Keratinocyte (primary cell): ENCODE data around the gene CDC42BPG. TPM values are rescaled to one million over a fixed set of nuclear protein-coding genes. Genes with fewer than 3 reads are reported as not detected.

Experiments
- DNase-seq: peaks from one replicate; pipeline ENCODE4 v3.0.0-alpha.2; 2011; ENCODE audit warnings: low read depth, missing footprints, low spot score
- FAIRE-seq: peaks from 2 replicates; lab custom pipeline; 2011; peaks lifted over from hg19 to GRCh38; lab: Jason Lieb, UNC
- H2AFZ ChIP-seq: 2 replicates; pipeline ENCODE4 v1.6.0; 2012; ENCODE audit warnings: low read length, control low read depth, inconsistent platforms; ENCODE audit not compliant: control insufficient read depth
- H3K27ac ChIP-seq: 2 replicates; pipeline ENCODE4 v1.5.1; 2011; ENCODE audit warnings: low read length; ENCODE audit not compliant: control insufficient read depth, insufficient read depth
- H3K27me3 ChIP-seq: 3 replicates; pipeline ENCODE4 v1.6.0; 2011; ENCODE audit warnings: low read length; ENCODE audit not compliant: control insufficient read depth, insufficient read depth; ENCODE audit errors: extremely low read depth
- H3K36me3 ChIP-seq, 2 experiments: 2 replicates in 1 of 2; 3 replicates in 1 of 2; pipeline ENCODE4 v1.5.1; 2011; ENCODE audit warnings: low read length in 2 of 2, mild to moderate bottlenecking in 1 of 2; ENCODE audit not compliant: control insufficient read depth in 2 of 2, insufficient read depth in 2 of 2; ENCODE audit errors: extremely low read depth in 1 of 2
- H3K4me1 ChIP-seq: 3 replicates; pipeline ENCODE4 v1.5.1; 2011; ENCODE audit warnings: low read length; ENCODE audit not compliant: control insufficient read depth, insufficient read depth; ENCODE audit errors: extremely low read depth
- H3K4me2 ChIP-seq: 3 replicates; pipeline ENCODE4 v1.6.0; 2011; ENCODE audit warnings: low read depth, low read length; ENCODE audit not compliant: control insufficient read depth, insufficient read depth; ENCODE audit errors: extremely low read depth
- H3K4me3 ChIP-seq, 3 experiments: fragments of 200-600 bp in 1 of 3; sonication (generic) in 1 of 3; 2 replicates in 2 of 3; 3 replicates in 1 of 3; pipeline ENCODE4 v1.5.1; 2011 to 2016; ENCODE audit warnings: low read length in 3 of 3, mild to moderate bottlenecking in 3 of 3, control low read depth in 2 of 3, inconsistent platforms in 1 of 3, low read depth in 1 of 3, mixed read lengths in 1 of 3, mixed run types in 1 of 3, moderate library complexity in 1 of 3; ENCODE audit not compliant: control insufficient read depth in 2 of 3, insufficient read depth in 2 of 3; ENCODE audit errors: extremely low read depth in 1 of 3
- H3K79me2 ChIP-seq: 2 replicates; pipeline ENCODE4 v1.6.0; 2012; ENCODE audit warnings: low read length; ENCODE audit not compliant: control insufficient read depth, insufficient read depth
- H3K9ac ChIP-seq: 3 replicates; pipeline ENCODE4 v1.6.0; 2011; ENCODE audit warnings: low read length; ENCODE audit not compliant: control insufficient read depth, insufficient read depth; ENCODE audit errors: extremely low read depth
- H3K9me1 ChIP-seq: 3 replicates; pipeline ENCODE4 v1.6.0; 2011; ENCODE audit warnings: low read length; ENCODE audit not compliant: control insufficient read depth, insufficient read depth; ENCODE audit errors: extremely low read depth
- H3K9me3 ChIP-seq: 2 replicates; pipeline ENCODE4 v1.5.1; 2012; ENCODE audit warnings: low read depth, low read length; ENCODE audit not compliant: control insufficient read depth
- H4K20me1 ChIP-seq: 3 replicates; pipeline ENCODE4 v1.6.0; 2011; ENCODE audit warnings: low read length; ENCODE audit not compliant: control insufficient read depth, insufficient read depth; ENCODE audit errors: extremely low read depth
- EZH2 ChIP-seq: IDR thresholded peaks from one replicate; pipeline ENCODE4 v1.6.1; 2012; ENCODE audit warnings: inconsistent platforms, mild to moderate bottlenecking, low read length, moderate library complexity
- dilution Hi-C: fragments of 300-500 bp; cut with MboI; formaldehyde crosslinking; loops from one replicate; pipeline ENCODE4 v1.7.0; 2020; ENCODE audit warnings: low sequenced_read_pairs; ENCODE audit not compliant: extremely low pct_ligation_motif_present
- polyA plus RNA-seq, 5 experiments: library from polyadenylated mRNA; depleted of rRNA in 3 of 5; stranded (reverse) in 3 of 5; stranded (forward) in 1 of 5; unstranded in 1 of 5; fragments of >200 nt; gene quantifications; 1 replicate in 1 of 5; 2 replicates in 3 of 5; 3 replicates in 1 of 5; pipeline versions ENCODE4 v1.2.1 to v1.2.3, GENCODE V29; 2011 to 2012; ENCODE audit warnings: missing spikeins in 2 of 5, low read depth in 1 of 5, low replicate concordance in 1 of 5
- TF ChIP-seq, protein P1 (sequence below), 3 experiments: IDR thresholded peaks in 1 of 3; conservative IDR thresholded peaks in 1 of 3; optimal IDR thresholded peaks in 1 of 3; 2 replicates in 2 of 3; 3 replicates in 1 of 3; pipeline versions ENCODE3 to v1.5.1; 2011; ENCODE audit warnings: low read length in 3 of 3, mild to moderate bottlenecking in 3 of 3, moderate library complexity in 2 of 3, control low read depth in 1 of 3, inconsistent platforms in 1 of 3; ENCODE audit not compliant: insufficient read depth in 2 of 3; ENCODE audit errors: extremely low read depth in 1 of 3

The CDC42BPG gene
- polyA plus RNA-seq, 1 donor (not counting 4 experiments of a cell fraction or from before 2014, with no cell fraction given) = 2.5 TPM

DNA sequence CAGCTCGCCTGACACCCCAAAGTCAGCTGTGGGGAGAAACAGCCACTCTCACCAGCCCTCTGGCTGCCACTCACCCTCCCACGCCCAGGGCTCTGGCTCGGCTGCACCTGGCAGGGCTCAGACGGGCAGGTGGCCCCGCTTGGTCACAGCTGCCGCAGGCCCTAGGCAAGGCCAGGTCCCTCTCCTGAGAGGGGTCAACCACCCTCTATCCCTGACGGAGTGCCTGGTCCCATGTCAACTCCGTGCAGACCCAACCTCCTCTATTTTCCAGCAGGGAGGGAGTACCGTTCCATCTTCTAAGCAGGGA is 43.3 kb downstream of the CDC42BPG start:
- FAIRE-seq (no peak), DNase-seq (no peak)
- Histone ChIP-seq H3K27me3 (no peaks in the 10 kb centered on the region), H3K4me2 (no peak overlapping the region), H3K27ac (no peak overlapping the region), H3K36me3 (peaks cover 9 to 11% of the 10 kb centered on the region in 2 experiments), H3K9me3 (no peaks in the 10 kb centered on the region), H3K9me1 (no peaks in the 10 kb centered on the region), H4K20me1 (no peaks in the 10 kb centered on the region), H3K9ac (no peak overlapping the region), H3K4me3 (no peak overlapping the region), H2AFZ (no peak overlapping the region), H3K79me2 (no peaks in the 10 kb centered on the region), H3K4me1 (peaks cover 14% of the 10 kb centered on the region)
- TF ChIP-seq, protein P1, sequence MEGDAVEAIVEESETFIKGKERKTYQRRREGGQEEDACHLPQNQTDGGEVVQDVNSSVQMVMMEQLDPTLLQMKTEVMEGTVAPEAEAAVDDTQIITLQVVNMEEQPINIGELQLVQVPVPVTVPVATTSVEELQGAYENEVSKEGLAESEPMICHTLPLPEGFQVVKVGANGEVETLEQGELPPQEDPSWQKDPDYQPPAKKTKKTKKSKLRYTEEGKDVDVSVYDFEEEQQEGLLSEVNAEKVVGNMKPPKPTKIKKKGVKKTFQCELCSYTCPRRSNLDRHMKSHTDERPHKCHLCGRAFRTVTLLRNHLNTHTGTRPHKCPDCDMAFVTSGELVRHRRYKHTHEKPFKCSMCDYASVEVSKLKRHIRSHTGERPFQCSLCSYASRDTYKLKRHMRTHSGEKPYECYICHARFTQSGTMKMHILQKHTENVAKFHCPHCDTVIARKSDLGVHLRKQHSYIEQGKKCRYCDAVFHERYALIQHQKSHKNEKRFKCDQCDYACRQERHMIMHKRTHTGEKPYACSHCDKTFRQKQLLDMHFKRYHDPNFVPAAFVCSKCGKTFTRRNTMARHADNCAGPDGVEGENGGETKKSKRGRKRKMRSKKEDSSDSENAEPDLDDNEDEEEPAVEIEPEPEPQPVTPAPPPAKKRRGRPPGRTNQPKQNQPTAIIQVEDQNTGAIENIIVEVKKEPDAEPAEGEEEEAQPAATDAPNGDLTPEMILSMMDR (optimal IDR thresholded peaks at IDR 0.05 in 1 of 3, IDR thresholded peaks at IDR 0.05 in 1 of 3, conservative IDR thresholded peaks at IDR 0.05 in 1 of 3; ENCODE audit: extremely low read depth in 1 of 3, insufficient read depth in 2 of 3, low read length in 3 of 3) = no peak
- no peak for TF ChIP-seq EZH2
- dilution Hi-C loops = no loop called here

DNA sequence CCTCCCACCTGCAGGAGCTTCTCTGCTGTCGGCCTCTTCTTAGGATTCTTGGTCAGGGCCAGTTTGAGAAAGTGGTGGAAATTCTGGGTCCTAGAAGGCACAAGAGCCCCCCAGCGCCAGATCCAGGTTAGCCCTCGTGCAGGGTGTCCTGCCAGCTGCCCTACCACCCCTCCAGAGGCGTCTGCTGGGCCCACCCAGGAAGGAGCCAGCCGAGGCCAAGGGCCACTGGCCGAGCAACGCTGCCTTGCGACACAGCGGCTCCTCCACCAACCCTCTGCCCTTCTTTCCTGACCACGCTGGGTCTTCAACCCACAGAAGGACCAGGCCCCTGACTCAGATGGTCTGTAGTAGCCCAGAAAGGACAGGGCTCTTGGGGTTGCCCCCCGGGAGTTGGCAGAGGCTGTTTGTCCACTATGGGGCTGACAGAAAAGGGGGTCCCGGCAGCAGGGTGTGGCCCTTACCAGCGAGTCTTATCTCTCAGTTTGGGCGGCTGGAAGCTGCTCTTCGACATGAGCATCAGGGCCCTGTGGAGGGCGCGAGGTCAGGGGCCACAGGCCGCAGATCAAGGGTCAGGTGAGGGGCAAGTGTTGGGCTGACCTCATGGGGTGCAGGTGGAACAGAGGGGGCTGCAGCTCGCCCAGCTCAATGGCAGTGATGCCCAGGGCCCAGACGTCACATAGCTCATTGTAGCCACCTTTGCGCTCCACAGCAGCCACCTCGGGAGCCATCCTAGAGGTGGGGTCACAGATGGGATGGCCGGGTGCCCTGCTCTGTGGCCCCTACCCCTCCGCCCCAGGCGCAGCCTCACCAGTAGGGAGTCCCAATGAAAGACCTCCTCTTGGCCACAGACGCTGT is 43.9 kb downstream of the CDC42BPG start:
- peaks cover 14% of the 10 kb centered on the region for H3K4me1 ChIP-seq
- FAIRE-seq = no peak
- H3K27me3 ChIP-seq = no peaks in the 10 kb centered on the region
- DNase-seq = no peak
- H3K9me3 ChIP-seq = no peaks in the 10 kb centered on the region
- no peak overlapping the region for H3K4me2 ChIP-seq
- no peak overlapping the region for H2AFZ ChIP-seq
- H3K27ac ChIP-seq = no peak overlapping the region
- H3K9ac ChIP-seq = no peak overlapping the region
- no peaks in the 10 kb centered on the region for H4K20me1 ChIP-seq
- no peaks in the 10 kb centered on the region for H3K9me1 ChIP-seq
- no peak overlapping the region for H3K4me3 ChIP-seq
- peaks cover 8 to 9% of the 10 kb centered on the region in 2 experiments for H3K36me3 ChIP-seq
- H3K79me2 ChIP-seq = no peaks in the 10 kb centered on the region
- dilution Hi-C loops = no loop called here
- TF ChIP-seq EZH2 = no peak
- TF ChIP-seq, protein P1 (optimal IDR thresholded peaks at IDR 0.05 in 1 of 3, IDR thresholded peaks at IDR 0.05 in 1 of 3, conservative IDR thresholded peaks at IDR 0.05 in 1 of 3; ENCODE audit: extremely low read depth in 1 of 3, insufficient read depth in 2 of 3, low read length in 3 of 3) = no peak
